CD4-positive, alpha-beta memory T cell (primary cell): ENCODE results near the gene SETBP1. TPM values are rescaled to one million over a fixed set of nuclear protein-coding genes. Genes with fewer than 3 reads are reported as not detected.

Experiments used
- CTCF ChIA-PET: fragments of 350-600 bp; sonication (Branson Sonifier 250); formaldehyde crosslinking; loops from one replicate; lab custom pipeline; 2021; ENCODE audit warnings: inconsistent platforms; ENCODE audit not compliant: partially characterized antibody; lab: Charles Lee
- POLR2A ChIA-PET: fragments of 350-600 bp; sonication (Branson Sonifier 250); formaldehyde crosslinking; loops from one replicate; lab custom pipeline; 2021; ENCODE audit not compliant: partially characterized antibody; lab: Charles Lee
- DNase-seq, 5 donors: peaks; one replicate each; pipeline versions ENCODE4 v3.0.0 to v3.0.0-alpha.2; 2020 to 2022; ENCODE audit warnings: mixed read lengths in 1 of 5
- H3K27ac ChIP-seq: one replicate; pipeline ENCODE4 v1.7.0; 2013; ENCODE audit warnings: low read depth, low read length
- H3K27me3 ChIP-seq: 2 replicates; pipeline ENCODE4 v1.7.0; 2013; ENCODE audit warnings: mild to moderate bottlenecking, low read length, moderate library complexity; ENCODE audit not compliant: insufficient read depth
- H3K36me3 ChIP-seq: 2 replicates; pipeline ENCODE4 v1.7.0; 2013; ENCODE audit warnings: mild to moderate bottlenecking, low read length, moderate library complexity; ENCODE audit not compliant: insufficient read depth
- H3K4me1 ChIP-seq: 2 replicates; pipeline ENCODE4 v1.7.0; 2013; ENCODE audit warnings: mild to moderate bottlenecking, low read length, moderate library complexity; ENCODE audit not compliant: insufficient read depth
- H3K4me3 ChIP-seq, 2 donors: one replicate each; pipeline ENCODE4 v1.7.0; 2013; ENCODE audit warnings: low read length in 2 of 2, mild to moderate bottlenecking in 1 of 2
- H3K9me3 ChIP-seq, 2 donors: one replicate each; pipeline ENCODE4 v1.7.0; 2013; ENCODE audit warnings: low read length in 2 of 2, control low read depth in 1 of 2; ENCODE audit not compliant: control insufficient read depth in 1 of 2
- H3K27ac Mint-ChIP-seq, 7 donors: one replicate each; pipeline ENCODE4 v1.8.0; 2020 to 2021; ENCODE audit warnings: mixed read lengths in 7 of 7, mild to moderate bottlenecking in 6 of 7, inconsistent platforms in 3 of 7, moderate library complexity in 3 of 7
- H3K27me3 Mint-ChIP-seq, 2 donors: one replicate each; pipeline ENCODE4 v1.8.0; 2020 to 2021; ENCODE audit warnings: mixed read lengths in 2 of 2
- H3K36me3 Mint-ChIP-seq, 2 donors: one replicate each; pipeline ENCODE4 v1.8.0; 2020 to 2021; ENCODE audit warnings: mixed read lengths in 2 of 2, inconsistent platforms in 1 of 2, mild to moderate bottlenecking in 1 of 2
- H3K4me1 Mint-ChIP-seq, 4 donors: one replicate each; pipeline ENCODE4 v1.8.0; 2020 to 2021; ENCODE audit warnings: mixed read lengths in 4 of 4, mild to moderate bottlenecking in 1 of 4
- H3K4me3 Mint-ChIP-seq, 8 donors: one replicate each; pipeline ENCODE4 v1.8.0; 2020 to 2021; ENCODE audit warnings: mixed read lengths in 8 of 8, mild to moderate bottlenecking in 7 of 8, moderate library complexity in 6 of 8, inconsistent platforms in 3 of 8
- H3K9me3 Mint-ChIP-seq, 8 donors: one replicate each; pipeline ENCODE4 v1.8.0; 2020 to 2021; ENCODE audit warnings: mixed read lengths in 8 of 8, mild to moderate bottlenecking in 5 of 8, inconsistent platforms in 3 of 8, moderate library complexity in 1 of 8
- intact Hi-C: fragments of 100-400 bp; cut with micrococcal nuclease; formaldehyde crosslinking; loops from one replicate; pipeline ENCODE4 v1.15.1; 2023
- polyA plus RNA-seq, 2 donors: library from polyadenylated mRNA; unstranded; fragments of 300-500 nt; fragmentation: Illumina TruSeq; gene quantifications; one replicate each; pipeline ENCODE4 v1.2.3, GENCODE V29; 2021
- total RNA-seq, 2 experiments: library from RNA; stranded (reverse); gene quantifications; one replicate each; pipeline ENCODE4 v1.2.3, GENCODE V29; 2021

SETBP1 gene
- total and polyA plus RNA-seq, 4 experiments from 2014 or later, result 0.03 to 0.21 (median 0.09) TPM; not detected in 1

- H3K4me3 Mint-ChIP-seq, result no peak overlapping the region
- DNase-seq, result no peak
- Histone ChIP-seq H3K27me3 (no peaks in the 10 kb centered on the region), H3K4me1 (no peaks in the 10 kb centered on the region), H3K36me3 (no peaks in the 10 kb centered on the region), H3K27ac (no peak overlapping the region), H3K4me3 (no peak overlapping the region), H3K9me3 (no peaks in the 10 kb centered on the region)
- intact Hi-C loops, result no loop called here
- H3K9me3 Mint-ChIP-seq, result no peaks in the 10 kb centered on the region
- peaks cover 3 to 4% of the 10 kb centered on the region in 2 donors for H3K27me3 Mint-ChIP-seq
- ChIA-PET POLR2A (no interaction called here), CTCF (no interaction called here)
- no peaks in the 10 kb centered on the region for H3K36me3 Mint-ChIP-seq
- H3K4me1 Mint-ChIP-seq, result peaks cover 0 to 1% (median 0%) of the 10 kb centered on the region in 4 donors
- H3K27ac Mint-ChIP-seq, result no peak overlapping the region
Observed at GRCh38 chr18:44944461-44944860, 263.8 kb downstream of the SETBP1 start.

GRCh38 chr18:44945888-44946401 is 265.3 kb downstream of the SETBP1 start:
- Mint-ChIP-seq H3K27me3 (peaks cover 0 to 3% of the 10 kb centered on the region in 2 donors), H3K9me3 (no peaks in the 10 kb centered on the region), H3K4me1 (peaks cover 0 to 1% (median 0%) of the 10 kb centered on the region in 4 donors), H3K27ac (no peak overlapping the region), H3K36me3 (no peaks in the 10 kb centered on the region), H3K4me3 (no peak overlapping the region)
- Histone ChIP-seq H3K4me3 (no peak overlapping the region), H3K36me3 (no peaks in the 10 kb centered on the region), H3K9me3 (no peaks in the 10 kb centered on the region), H3K27me3 (no peaks in the 10 kb centered on the region), H3K27ac (no peak overlapping the region), H3K4me1 (no peaks in the 10 kb centered on the region)
- no peak for DNase-seq
- intact Hi-C loops, result no loop called here
- POLR2A ChIA-PET, result no interaction called here
- CTCF ChIA-PET, result no interaction called here

GRCh38 chr18:44946529-44947113 is 265.9 kb downstream of the SETBP1 start:
- Mint-ChIP-seq H3K9me3 (no peaks in the 10 kb centered on the region), H3K36me3 (no peaks in the 10 kb centered on the region), H3K4me1 (no peaks in the 10 kb centered on the region), H3K4me3 (no peak overlapping the region), H3K27ac (no peak overlapping the region), H3K27me3 (peaks cover 0 to 3% of the 10 kb centered on the region in 2 donors)
- POLR2A ChIA-PET, result no interaction called here
- H3K4me3 ChIP-seq, result no peak overlapping the region
- no peak overlapping the region for H3K27ac ChIP-seq
- H3K9me3 ChIP-seq, result no peaks in the 10 kb centered on the region
- H3K36me3 ChIP-seq, result no peaks in the 10 kb centered on the region
- no peaks in the 10 kb centered on the region for H3K27me3 ChIP-seq
- DNase-seq, result no peak
- CTCF ChIA-PET, result no interaction called here
- intact Hi-C loops, result no loop called here
- no peaks in the 10 kb centered on the region for H3K4me1 ChIP-seq

GRCh38 chr18:44949967-44950366 is 269.3 kb downstream of the SETBP1 start:
- no peaks in the 10 kb centered on the region for H3K4me1 ChIP-seq
- Mint-ChIP-seq H3K4me3 (no peak overlapping the region), H3K36me3 (no peaks in the 10 kb centered on the region), H3K27ac (no peak overlapping the region), H3K9me3 (no peaks in the 10 kb centered on the region), H3K27me3 (no peaks in the 10 kb centered on the region), H3K4me1 (no peaks in the 10 kb centered on the region)
- H3K27ac ChIP-seq, result no peak overlapping the region
- H3K36me3 ChIP-seq, result no peaks in the 10 kb centered on the region
- no peaks in the 10 kb centered on the region for H3K27me3 ChIP-seq
- H3K9me3 ChIP-seq, result no peaks in the 10 kb centered on the region
- DNase-seq, result no peak
- CTCF ChIA-PET, result no interaction called here
- POLR2A ChIA-PET, result no interaction called here
- H3K4me3 ChIP-seq, result no peak overlapping the region
- intact Hi-C loops, result no loop called here

GRCh38 chr18:44950685-44951195 is 270.1 kb downstream of the SETBP1 start:
- Mint-ChIP-seq H3K4me3 (no peak overlapping the region), H3K27me3 (no peaks in the 10 kb centered on the region), H3K9me3 (no peaks in the 10 kb centered on the region), H3K27ac (no peak overlapping the region), H3K36me3 (no peaks in the 10 kb centered on the region), H3K4me1 (no peaks in the 10 kb centered on the region)
- Histone ChIP-seq H3K4me3 (no peak overlapping the region), H3K27me3 (no peaks in the 10 kb centered on the region), H3K36me3 (no peaks in the 10 kb centered on the region), H3K27ac (no peak overlapping the region), H3K9me3 (no peaks in the 10 kb centered on the region), H3K4me1 (no peaks in the 10 kb centered on the region)
- ChIA-PET POLR2A (no interaction called here), CTCF (no interaction called here)
- DNase-seq, result no peak
- intact Hi-C loops, result no loop called here

GRCh38 chr18:44951748-44952147 is 271.1 kb downstream of the SETBP1 start:
- Histone ChIP-seq H3K36me3 (no peaks in the 10 kb centered on the region), H3K9me3 (no peaks in the 10 kb centered on the region), H3K27me3 (no peaks in the 10 kb centered on the region), H3K4me1 (no peaks in the 10 kb centered on the region), H3K27ac (no peak overlapping the region), H3K4me3 (no peak overlapping the region)
- Mint-ChIP-seq H3K4me3 (no peak overlapping the region), H3K9me3 (peaks cover 0 to 2% (median 0%) of the 10 kb centered on the region in 8 donors), H3K27me3 (no peaks in the 10 kb centered on the region), H3K36me3 (no peaks in the 10 kb centered on the region), H3K27ac (peak overlapping the region in 1 of 7 donors; percentile 19), H3K4me1 (no peaks in the 10 kb centered on the region)
- CTCF ChIA-PET, result no interaction called here
- POLR2A ChIA-PET, result no interaction called here
- intact Hi-C loops, result no loop called here
- DNase-seq, result no peak

GRCh38 chr18:44954257-44954656 is 273.6 kb downstream of the SETBP1 start:
- Mint-ChIP-seq H3K4me3 (no peak overlapping the region), H3K9me3 (peaks cover 0 to 2% (median 0%) of the 10 kb centered on the region in 8 donors), H3K4me1 (no peaks in the 10 kb centered on the region), H3K36me3 (no peaks in the 10 kb centered on the region), H3K27me3 (no peaks in the 10 kb centered on the region), H3K27ac (no peak overlapping the region)
- CTCF ChIA-PET, result no interaction called here
- Histone ChIP-seq H3K9me3 (no peaks in the 10 kb centered on the region), H3K4me1 (no peaks in the 10 kb centered on the region), H3K4me3 (no peak overlapping the region), H3K27me3 (no peaks in the 10 kb centered on the region), H3K36me3 (no peaks in the 10 kb centered on the region), H3K27ac (no peak overlapping the region)
- POLR2A ChIA-PET, result no interaction called here
- intact Hi-C loops, result no loop called here
- DNase-seq, result no peak
